ENCODE results near the gene PUM1.

The PUM1 gene

DNA sequence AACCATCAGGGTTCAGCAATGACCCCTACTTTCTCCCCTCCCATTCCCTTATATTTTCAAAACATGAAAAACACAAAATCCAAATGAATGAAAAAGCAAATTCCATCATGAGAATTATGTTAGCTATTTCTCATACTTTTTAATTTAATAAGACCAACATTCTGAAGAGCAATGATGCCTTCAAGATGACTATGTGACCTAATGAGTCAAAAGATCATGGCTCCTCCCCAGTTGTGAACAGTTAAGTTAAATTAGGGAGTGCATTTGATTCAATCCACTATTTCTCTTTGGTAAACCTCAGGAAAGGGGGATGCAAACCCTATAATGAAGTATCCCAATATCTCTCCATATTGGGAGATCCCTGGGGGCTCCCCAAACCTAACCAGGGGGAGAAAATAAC lies 36.5 kb downstream of the PUM1 start:
- no peak overlapping the region for H3K4me3 ChIP-seq (ENCODE audit: low read depth, low read length)

DNA sequence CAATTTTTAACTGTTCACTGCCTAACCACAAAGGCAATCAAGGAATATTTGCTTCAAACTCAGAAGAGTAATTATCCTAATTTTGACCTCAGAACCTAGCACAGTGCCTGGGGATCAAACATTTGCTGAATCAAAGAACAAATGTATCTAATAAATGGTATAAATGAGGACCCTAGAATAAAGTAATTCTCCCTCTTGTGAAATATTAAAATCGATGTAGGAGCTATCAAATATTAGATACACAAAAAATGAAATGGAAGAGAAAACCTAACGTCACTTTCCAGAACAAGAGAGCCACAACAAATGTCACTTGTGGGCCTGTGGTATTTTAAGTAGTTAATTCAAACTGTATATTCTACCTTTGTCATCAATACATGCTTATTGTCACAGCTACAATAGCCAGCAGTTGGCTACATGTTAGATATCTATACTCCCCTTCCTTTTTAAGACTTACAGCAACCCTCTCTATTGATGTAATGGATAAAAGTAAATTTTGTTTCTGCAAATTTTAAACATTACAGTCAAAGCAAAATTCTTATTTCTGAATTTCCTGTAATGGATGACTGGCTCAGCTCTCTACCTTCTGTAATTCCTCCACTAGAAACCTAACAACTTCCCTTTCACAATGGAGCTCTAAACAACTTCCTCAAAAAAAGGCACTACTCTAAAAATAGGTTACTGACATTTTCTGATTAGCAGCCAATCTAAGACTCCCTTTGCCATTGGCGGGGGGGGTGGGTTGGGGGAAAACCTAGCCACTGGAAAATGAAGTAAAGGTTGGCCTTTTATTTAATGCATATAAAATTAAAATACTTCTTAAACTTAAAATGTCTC lies 37.6 kb downstream of the PUM1 start:
- no peak overlapping the region for H3K4me3 ChIP-seq (ENCODE audit: low read depth, low read length)

DNA sequence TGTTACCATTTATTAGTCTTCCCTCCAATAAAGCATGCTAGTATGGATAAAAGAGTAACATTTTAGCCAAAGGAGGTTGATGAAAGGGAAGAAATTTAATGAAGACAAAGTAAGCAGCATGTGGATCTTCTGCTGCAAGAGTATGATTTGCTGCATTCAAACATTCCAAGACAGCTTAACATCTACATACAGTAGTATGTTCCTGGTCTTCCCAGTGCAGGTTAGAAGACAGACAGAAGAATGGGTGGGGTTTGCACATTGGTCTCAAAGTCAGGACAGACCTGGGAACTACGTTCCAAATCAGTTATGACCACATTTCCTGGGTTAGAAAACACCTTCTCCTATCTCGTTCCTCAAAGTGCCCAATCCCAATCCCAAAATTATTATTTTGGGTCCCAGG lies 43.3 kb downstream of the PUM1 start:
- H3K4me3 ChIP-seq (ENCODE audit: low read depth, low read length), result no peak overlapping the region

DNA sequence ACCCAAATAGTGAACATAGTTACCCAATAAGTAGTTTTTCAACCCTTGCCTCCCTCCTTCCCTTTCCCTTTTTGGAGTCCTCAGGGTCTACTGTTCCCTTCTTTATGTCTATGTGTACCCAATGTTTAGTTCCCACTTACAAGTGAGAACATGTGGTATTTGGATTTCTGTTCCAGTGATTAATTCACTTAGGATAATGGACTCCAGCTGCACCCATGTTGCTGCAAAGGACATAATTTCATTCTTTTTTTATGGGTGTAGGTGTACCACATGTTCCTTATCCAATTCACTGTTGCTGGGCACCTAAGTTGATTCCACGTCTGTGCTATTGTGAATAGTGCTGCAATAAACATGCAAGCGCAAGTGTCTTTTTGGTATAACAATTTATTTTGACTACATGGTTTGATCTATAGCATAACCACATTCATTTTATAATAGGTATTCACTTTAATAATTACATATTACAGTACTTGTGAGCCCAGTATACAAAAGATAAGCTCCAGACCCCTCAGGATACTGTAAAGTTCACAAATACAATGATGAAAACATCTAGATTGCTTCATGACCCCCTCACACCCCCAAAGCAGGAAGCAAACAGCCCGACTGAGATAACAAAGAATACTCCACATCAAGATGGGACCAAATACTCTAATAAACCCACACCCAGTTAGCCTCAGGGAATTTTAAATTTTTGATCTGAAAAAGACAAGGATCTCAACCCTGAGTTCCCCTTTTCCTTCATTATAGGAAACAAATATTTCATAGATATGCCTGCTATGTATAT lies 45.3 kb downstream of the PUM1 start:
- H3K4me3 ChIP-seq (ENCODE audit: low read depth, low read length), result no peak overlapping the region

DNA sequence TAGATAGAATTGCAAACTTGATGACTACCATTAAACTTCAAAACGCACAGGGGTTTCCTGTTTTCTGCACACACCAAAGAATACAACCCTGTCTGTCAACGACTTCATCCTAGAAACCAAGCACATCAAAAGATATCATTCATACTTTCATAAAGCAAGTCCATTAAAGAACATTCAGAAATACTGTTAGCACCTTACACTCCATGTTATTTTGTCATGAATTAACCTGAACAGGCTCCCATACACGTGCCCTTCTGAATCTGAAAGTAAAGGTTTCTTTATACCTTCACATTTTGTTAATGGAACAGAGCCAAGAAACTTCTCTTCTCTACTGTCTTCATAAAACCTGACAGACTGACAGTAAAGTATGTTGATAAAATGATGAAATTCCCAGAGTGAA lies 46.1 kb downstream of the PUM1 start:
- H3K4me3 ChIP-seq (ENCODE audit: low read depth, low read length), result no peak overlapping the region

DNA sequence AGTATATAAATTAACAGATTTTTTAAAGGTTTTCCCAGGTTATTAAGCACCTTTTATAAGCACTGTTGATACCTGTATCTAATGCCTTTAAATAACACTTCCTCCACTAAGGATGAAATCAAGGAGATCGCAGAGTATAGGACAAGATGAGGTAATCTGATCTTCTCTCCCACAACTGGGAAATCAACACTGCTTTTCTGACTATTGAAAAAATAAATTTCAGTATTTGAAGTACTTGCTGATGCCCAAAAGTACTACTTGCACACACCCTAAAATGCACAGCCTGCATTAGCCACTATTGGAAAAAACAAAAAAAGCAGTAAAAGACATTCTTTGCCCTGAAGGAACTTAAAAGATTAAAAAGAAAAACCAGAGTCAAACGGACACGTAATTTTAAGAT lies 48.6 kb downstream of the PUM1 start:
- H3K4me3 ChIP-seq (ENCODE audit: low read depth, low read length), result no peak overlapping the region

DNA sequence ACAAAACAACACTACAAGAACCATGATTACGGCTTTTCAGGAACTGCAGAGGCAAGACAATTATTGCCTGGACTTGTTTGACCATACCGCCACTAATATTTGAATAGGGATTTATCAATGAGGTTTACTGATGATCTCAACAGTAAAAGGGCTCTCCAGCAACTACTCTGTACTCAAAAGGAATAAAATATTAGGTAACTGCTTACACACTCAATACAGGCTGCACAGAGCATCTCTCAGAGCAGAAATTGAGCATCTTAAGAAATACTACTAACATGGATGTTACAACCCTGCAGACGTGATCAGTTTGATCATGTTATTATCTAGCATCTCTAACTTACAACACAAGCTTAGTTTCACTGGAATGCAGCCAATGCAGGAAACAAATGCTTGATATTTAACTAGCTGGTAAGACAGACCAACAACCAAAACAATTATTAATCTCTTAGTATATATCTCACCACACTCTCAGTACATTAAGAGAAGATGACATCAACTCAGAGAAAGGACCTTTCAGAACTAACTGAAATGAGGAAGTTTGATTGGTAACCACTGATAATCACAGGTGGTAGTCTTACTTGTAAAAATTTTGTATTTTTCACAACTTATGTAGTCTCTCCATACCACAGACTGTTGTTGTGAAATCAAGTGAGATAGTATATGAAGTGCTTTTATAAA lies 52.2 kb downstream of the PUM1 start:
- no peak overlapping the region for H3K4me3 ChIP-seq (ENCODE audit: low read depth, low read length)

DNA sequence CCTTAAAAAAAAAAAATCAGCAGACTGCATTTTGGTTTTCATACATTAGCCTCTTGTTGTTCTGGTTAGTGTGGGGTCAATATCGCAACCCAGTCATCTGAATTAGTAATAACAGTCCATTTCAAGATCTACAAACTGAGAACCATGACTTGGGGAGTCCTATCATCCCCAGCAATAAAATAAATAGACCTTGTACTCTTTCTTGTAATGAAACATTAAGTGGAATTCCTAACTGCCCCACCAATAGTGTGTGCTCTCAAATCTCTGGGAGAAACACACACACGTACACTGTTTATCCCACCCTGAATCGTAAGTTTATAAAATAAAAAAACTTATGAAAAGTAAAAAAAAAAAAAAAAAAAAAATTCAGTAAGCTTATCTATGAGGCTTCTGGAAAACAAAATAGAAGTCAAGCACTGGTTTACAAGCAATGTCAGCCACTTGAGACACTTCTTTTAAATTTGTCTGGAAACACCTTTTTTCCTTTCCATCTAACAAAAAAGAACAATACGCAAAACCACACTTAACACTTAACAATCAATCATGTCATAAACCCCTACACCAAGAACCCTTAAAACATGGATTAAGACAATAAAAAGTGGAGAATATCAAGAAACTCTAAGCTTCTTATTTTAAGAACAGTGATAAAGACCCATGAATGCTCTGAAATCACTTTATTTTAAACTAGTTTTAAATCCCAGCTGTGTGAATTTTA lies 53.1 kb downstream of the PUM1 start:
- H3K4me3 ChIP-seq (ENCODE audit: low read depth, low read length), result no peak overlapping the region

DNA sequence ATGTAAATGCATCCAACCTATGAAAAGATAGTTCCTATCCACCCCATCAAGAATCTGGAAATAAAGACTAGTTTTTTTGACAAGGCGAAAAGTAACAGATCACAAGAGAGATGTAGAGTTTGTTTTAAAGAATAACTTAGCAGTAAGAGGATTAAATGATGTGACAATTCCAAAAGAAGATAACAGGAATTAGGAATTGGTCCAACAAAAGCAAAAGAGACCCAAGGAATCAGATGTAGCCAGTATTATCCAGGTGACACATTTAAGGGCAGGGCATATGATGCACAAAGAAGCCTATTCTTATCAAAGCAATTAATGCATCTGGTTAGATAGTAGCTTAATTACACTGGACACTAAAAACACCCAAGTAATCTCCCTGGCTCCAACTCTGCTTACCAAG lies 53.8 kb downstream of the PUM1 start:
- no peak overlapping the region for H3K4me3 ChIP-seq (ENCODE audit: low read depth, low read length)

DNA sequence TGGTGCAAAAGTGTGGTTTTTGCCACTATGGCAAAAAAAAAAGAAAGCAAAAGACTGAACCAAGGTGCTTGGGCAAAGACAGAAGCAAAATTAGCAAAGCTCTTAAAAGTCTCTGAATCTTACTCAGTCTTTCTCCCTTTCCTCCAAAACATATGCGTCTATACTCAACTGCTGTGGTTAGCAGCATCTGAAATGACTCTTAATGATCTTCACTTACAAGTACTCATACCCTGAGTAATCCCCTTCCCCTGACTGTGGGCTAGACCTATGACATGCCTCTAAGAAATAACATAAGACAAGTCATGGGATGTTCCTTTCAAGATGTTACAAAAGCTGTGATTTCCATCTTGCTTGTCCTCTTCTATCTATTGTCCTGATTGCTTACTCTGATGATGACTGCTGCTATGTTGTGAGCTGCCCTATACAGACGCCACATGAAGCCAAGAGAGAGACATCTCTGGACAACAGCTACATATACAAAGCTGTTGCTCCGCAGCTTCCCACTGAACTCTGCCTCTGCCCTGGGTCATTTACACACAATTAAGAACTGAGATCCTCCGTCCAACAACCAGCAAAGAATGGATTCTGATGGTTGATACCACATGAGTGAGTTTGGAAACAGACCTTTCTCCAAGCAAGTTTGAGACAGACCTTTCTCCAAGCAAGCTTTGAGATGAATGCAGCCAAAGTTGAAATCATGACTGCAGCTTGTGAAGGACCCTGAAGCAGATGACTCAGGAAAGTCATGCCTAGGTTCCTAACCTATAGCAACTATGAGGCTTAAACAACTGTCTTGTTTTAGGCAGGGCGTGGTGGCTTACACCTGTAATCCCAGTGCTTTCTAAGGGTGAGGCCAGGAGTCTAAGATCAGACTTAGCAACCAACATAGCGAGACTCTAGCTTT lies 55.2 kb downstream of the PUM1 start:
- no peak overlapping the region for H3K4me3 ChIP-seq (ENCODE audit: low read depth, low read length)

DNA sequence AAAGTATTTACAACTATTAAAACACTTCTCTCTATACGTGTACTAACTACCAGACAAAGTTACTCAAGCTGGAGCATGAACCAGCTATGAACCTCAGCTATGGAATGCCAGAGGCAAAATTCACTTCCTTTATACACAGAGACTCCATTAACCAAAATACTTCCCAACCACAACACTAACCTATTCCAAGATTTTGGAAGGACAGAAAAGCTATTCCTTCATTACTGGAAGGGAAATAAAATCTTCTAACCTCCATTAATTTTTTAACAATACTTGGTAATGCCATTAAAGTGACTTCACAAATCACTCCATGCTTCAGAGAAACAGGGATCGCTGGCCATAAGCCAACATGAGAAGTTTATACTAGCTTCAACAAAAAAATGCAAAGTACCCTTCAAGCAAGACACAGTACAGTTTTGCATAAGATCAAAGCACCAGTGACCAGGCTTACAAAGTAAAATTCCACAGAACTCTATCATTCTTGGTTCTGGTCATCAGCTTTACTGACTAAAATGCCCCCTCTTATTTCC lies 58.0 kb downstream of the PUM1 start:
- H3K4me3 ChIP-seq (ENCODE audit: low read depth, low read length), result no peak overlapping the region

DNA sequence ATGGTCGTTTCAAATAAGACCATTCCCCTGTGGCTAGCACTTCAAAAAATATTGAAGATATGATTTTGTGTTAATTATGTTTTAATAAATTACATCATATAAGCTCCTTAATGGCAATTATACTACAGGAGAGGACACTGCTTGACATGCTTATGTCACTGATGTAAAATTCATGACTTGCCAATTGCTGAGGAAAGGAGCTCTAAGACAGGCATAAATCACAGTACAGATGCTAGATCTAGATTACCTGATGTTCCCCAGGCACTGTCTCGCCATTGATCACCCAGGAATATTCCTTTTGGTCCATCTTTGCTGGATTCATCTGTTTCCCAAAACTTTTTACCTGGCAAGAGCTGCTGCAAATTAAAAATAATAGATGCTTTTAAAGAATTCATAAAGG lies 58.8 kb downstream of the PUM1 start:
- no peak overlapping the region for H3K4me3 ChIP-seq (ENCODE audit: low read depth, low read length)

DNA sequence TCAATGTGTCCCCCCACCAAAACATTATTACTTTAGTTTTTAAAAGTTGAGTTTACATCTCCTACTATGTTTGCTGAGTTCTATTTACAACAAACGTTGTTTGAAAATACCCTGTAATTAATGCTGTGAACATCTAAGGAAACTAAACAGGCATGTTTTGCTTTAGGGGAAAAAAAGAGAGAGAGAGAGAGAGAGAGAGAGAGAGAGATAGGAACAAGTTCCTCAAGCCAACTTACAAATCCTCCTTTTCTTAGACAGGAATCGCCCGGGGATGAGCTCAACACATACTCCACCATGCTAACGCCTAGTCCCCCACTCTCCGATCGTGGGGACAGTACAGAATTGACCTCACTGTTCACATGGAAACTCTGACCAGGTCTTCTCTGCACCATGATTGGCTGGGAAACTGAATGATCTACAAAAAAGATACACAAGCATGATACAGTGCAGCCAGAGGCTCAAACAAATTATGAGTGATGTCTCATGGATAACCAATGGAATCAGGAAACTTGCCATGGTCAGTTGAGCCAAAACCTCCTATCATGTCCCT lies 59.8 kb downstream of the PUM1 start:
- H3K4me3 ChIP-seq (ENCODE audit: low read depth, low read length), result no peak overlapping the region

DNA sequence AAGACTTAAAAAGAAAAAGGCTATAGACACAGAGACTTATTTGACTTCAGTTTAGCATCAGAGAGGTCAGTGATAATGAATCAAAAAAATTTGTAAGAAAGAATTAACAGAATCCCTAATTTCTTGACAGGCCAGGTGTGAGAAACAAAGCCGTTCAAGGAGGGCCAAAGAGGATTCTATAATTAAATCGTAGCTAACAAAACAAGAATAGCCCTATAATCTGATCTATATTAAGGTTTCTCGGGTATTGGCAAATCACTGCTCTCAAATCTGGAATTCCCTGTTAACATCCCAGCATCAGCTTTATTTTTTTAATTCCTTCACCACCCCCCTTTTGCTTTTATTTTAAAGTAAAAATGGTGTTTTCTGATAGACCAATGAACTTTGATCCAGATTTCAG lies 60.3 kb downstream of the PUM1 start:
- no peak overlapping the region for H3K4me3 ChIP-seq (ENCODE audit: low read depth, low read length)

DNA sequence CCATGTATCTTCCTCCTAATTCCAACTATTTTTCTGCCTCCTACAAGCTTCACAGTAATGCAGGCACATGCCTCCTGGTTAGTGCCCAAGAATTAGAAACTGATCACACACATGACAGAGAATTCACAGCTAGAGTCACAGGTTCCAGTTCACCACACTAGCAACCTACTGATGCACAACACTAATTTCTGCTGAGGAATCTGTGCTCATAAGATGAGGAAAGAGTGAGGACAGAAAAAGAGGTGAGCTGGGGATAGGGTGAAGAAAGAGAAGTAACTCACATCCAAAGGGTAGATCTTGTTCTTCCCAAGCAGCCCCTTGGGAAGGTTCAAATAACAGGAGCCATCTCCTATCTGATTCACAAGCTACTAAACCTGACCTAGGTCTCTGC lies 61.3 kb downstream of the PUM1 start:
- H3K4me3 ChIP-seq (ENCODE audit: low read depth, low read length), result no peak overlapping the region

DNA sequence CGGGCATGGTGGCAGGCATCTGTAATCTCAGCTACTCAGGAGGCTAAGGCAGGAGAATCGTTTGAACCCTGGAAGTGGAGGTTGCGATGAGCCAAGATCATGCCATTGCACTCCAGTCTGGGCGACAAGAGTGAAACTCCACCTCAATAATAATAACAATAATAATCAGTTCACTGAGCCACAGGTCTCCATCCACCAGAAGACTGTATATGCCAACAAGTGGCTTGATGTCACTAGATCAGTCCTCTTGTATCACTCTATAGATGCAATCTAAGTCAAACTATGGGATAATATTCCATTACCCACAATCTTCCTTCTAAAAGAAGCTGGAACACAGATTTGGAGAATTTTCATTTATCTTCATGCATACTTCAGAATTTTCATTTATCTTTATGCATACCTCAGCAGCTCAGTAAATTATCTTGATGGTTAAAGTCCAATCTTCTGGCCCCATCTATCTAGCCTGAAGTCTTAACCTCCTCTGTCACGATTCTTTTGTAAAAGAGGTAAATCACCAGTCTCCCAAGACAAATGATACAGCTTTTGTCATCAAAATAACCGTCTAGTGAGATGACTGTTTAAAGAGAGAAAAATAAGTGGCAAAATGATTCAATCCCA lies 61.8 kb downstream of the PUM1 start:
- no peak overlapping the region for H3K4me3 ChIP-seq (ENCODE audit: low read depth, low read length)

DNA sequence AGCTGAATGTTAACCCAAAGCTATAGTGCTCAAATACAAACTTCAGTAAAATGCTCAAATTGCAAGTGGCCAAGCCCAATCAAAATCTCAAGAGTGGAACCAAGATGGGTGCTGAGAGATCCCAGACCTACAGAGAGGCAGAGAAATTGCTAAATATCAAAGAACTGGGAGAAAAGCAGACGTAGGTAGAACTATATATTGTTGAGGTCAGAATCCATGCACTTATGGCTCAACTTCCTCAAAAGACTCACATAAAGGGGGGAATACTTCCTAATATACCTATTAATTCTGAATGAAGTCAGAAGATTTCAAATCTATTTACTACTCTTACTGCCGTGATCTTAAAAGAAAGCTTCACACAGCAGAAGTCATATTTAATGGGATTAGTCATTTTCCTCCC lies 65.2 kb downstream of the PUM1 start:
- no peak overlapping the region for H3K4me3 ChIP-seq (ENCODE audit: low read depth, low read length)

DNA sequence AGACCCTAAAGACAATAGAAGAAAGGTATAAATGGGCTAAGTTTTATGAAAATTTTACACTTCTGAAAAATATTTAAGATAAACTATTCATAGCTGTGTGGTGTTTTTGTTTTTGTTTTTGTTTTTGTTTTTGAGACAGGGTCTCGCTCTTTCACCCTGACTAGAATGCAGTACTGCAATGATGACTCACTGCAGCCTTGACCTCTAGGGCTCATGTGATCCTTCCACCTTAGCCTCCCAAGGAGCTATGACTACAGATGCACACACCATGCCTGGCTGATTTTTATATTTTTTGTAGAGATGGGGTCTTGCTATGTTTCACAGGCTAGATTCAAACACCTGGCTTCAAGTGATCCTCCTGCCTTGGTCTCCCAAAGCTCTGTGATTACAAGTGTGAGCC lies 66.6 kb downstream of the PUM1 start:
- H3K4me3 ChIP-seq (ENCODE audit: low read depth, low read length), result no peak overlapping the region

DNA sequence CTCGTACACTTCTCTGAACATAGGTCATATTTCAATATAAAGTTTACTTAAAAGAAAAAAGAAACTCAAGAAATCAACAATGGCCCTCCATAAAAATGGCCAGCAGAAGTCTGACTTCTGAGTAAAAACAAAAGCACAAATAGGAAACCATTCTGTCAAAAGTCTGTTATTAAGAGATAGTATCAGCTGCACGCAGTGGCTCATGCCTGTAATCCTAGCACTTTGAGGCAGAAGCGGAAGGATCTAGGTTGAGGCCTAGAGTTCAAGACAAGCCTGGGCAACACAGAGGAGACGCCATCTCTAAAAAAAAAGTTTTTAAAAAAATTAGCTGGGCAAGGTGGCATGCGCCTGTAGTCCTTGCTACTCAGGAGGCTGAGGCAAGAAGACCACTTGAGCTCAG lies 67.3 kb downstream of the PUM1 start:
- H3K4me3 ChIP-seq (ENCODE audit: low read depth, low read length), result no peak overlapping the region

All from iPS-11a (cell line).